Activated CD8-positive, alpha-beta memory T cell treated with anti-CD3 and anti-CD28 coated beads for 4 hours (primary cell): ENCODE measurements around the gene ITIH5.

Experiments
- DNase-seq, 2 donors: peaks; one replicate each; pipeline ENCODE4 v3.0.0-alpha.2; 2020; ENCODE audit warnings: low read depth in 2 of 2

The ITIH5 gene

DNA sequence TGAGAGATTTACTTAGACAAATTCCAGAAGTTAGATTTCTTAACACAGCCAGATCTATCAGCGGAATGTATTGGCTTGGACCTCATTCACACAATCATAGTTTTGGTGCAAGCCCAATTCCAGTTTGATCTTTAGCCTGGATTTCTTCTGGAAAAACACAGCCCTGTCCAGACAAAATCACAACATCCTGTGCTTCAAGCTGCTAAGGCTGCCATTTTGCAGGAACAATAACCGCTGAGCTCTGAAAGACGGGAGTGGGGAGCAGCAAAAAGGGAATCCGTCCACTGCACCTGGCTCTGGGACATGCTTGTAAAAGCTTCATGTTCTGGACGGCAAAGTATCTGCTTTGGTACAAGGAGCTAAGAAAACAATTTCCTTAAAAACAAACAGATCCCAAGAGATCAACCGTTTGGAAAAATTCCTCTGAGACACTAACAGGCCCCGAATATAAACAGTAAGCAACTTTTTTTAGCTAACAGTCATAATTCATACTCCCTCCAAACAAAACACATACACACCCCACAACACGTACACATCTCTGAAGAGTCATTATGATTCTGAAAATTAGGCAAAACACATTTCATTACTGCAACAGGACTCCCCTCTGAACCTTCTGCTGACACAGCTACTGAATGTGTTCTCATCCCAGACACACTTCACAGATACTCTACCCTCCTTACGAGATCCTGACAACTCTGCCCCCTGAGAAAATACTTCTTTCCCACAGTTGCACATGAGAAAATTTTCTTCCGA, 32.4 kb downstream of the ITIH5 start:
- no peak for DNase-seq

DNA sequence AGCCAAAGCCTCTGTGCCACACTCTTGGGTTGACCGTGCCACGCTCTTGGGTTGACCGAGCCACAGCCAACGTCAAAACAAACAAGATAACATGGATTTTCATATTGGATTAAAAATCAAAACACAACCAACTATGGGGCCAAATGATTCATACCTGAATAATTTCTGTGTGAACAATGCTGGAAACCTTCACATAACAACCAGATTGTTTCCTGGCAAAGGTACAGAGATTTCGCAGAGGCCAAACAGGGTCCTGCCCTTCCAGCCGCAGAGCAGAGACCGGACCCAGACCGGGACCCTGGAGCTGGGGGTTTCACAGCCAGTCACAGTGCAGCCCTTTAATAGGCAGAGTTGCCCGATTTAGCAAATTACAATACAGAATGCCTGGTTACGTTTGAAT, 40.5 kb downstream of the ITIH5 start:
- DNase-seq: no peak

DNA sequence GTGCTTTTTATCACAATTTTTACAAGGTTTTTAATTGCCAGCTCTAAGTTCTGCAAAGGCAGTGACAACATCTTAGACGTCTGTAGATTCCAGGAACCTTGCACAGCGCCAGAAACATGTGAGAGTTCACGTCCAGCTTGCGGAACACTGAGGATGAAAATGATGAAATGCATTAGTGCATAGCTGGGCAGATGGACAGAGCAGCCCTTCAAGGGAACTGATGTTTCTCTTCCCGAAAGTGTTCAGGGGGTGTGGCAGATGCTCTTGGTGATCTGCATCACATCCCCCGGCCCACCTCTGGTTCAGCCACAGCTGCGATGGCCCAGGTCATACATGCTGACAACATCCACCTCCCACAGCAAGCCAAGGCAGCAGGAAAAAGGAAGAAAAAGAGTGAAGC, 40.9 kb downstream of the ITIH5 start:
- no peak for DNase-seq

DNA sequence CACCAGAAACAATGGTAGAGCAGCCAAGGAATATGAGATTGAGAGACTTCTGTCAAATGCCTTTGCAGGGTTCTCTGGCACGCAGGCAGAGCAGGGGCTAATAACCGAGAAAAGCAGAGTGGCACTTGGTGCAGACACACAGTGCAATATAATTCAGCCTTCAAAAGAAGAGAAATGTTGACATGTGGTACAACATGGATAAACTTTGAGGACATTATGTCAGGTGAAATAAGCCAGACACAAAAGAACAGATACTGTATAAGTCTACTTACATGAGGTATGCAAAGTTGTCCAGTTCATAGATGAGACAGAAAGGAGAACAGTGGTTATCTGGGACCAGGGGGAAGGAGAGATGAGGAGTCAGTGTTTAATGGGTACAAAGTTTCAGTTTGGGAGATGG, 41.8 kb downstream of the ITIH5 start:
- no peak for DNase-seq

DNA sequence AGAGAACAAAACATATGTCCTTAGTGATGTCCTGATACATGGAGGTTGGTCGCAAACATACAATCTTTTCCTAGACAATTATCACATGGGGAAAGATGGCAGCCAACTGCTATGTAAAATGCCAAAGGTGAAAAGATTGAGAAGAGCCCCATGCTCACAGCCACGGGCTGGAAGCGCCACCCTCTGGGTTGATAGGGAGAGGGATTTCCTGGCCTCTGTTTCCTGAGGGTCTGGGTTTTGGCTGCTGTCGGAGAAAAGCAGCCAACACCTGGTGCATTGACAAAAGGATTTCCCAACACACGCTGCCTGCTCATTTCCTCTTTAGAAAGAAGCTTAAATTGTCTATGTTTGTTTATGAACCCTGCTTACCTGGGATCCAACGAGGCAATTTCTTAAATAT, 43.8 kb downstream of the ITIH5 start:
- DNase-seq: no peak

DNA sequence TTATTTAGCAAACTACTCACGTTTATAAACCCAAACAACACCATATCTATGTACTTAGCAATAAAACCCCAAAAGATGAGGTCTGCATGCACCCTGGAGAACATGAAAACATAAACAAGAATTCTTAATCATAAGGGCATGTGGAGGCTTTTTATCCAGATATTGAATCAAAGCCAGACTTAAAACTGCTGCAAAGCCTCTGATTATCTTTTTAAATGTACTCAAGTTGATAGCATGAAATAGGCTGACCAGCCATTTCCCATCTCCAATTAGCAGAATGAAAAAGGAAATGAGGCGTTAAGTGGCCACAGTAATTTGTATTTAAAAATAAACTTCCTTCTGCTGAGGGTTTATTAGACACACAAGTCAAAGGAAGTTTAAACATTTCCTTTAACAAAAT, 48.3 kb downstream of the ITIH5 start:
- DNase-seq: no peak

DNA sequence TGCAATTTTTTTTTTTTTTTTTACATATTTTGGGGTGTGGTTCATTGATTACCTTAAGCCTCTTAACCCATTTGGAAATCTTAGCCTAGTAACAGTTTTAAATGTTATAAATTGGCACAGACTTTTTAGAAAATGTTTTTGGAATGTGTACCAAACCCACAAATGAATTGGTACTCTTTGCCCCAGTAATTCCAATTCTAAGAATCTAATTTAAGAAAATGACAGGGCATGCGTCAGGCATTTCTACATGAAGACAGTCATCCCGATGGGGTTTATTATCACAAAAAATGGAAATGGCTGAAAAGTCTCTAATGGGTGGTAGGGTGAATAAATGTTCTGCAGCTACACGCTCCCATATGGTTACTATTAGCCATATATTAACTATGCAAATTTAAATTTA, 54.9 kb downstream of the ITIH5 start:
- no peak for DNase-seq

DNA sequence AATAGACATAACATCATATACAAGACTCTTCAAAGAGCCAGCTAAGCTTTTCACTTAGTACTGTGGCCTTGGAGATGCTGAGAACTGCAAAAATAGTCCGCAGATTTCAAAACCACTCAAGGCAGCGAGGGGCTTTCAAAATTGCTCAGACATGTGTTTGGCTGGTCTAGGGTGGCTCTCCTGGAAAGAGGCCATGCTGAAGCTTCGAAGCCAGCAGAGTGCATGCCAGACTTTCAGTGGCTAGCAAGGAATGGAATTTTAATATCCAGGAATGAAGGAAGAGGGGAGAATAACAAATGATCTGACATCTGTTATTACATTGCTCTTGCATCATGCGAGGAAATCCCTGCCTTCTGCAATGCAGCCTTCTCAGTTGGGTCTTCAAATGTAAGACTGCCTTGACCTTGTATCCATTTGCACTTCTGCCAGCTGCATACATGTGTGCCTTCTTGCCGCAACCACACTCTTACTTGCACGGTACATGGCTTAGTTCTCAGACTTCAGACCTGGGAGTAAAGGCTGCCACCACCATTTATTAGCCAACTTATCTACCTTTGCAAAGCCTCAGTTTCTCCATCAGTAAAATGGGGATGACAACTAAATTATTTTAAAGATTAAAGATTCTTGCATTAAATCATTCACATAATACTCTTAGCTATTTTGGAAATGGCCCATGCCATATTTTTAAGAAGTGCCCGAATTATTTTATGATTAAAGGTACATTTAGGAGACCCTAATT, 55.9 kb downstream of the ITIH5 start:
- no peak for DNase-seq

DNA sequence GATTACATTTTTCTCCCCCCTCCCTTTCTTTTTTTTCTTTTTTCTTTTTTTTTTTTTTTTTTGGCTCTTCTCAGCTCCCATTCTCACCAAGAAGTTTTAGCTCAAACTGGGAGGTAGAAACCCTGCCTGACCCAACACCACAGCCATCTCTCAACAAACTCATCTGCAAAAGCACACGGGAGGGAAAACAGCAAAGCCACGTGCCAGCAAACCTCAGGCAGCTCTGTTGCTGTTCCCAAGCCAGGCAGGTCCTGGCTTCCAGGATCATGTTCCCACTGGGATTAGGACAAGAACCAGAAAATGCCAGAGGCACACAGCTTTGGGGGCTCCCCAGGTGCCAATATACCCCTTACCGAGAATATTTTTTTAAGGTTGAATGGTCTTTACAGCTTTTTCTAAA, 56.7 kb downstream of the ITIH5 start:
- DNase-seq: no peak

DNA sequence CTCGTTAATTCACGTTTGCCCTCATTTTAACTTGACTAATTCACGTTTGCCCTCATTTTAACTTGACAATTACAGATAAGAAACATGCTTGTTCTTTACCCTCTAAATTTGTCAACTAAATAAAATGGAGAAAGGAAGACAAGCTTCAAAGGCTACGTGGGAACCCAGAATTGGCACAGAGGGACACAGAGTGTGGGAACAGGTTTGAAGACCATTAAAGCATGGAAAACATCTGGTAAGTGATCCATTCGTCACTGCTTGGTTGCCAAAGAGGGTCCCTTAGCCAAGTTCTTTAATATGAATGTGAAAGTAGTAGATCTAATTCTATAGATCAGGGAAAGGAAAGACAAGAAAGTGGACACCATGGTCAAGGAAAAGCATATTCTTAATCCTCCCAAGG, 57.2 kb downstream of the ITIH5 start:
- no peak for DNase-seq

DNA sequence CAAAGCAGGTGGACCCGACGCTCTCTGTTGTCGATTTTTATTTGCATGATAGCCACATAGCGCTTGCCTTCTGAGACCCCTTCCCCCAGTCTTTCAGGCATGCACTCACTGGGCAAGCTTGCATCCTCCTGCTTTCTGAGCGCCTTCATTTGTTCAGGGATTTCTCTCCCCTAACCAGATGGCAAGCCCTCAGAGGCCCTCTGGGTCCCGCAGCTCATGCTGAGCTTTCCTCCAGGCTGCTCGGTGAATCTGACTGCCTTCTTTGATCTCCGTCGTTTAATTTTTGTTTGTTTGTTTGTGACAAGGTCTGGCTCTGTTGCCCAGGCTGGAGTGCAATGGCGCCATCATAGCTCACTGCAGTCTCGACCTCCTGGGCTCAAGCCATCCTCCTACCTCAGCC, 58.8 kb downstream of the ITIH5 start:
- DNase-seq: no peak

DNA sequence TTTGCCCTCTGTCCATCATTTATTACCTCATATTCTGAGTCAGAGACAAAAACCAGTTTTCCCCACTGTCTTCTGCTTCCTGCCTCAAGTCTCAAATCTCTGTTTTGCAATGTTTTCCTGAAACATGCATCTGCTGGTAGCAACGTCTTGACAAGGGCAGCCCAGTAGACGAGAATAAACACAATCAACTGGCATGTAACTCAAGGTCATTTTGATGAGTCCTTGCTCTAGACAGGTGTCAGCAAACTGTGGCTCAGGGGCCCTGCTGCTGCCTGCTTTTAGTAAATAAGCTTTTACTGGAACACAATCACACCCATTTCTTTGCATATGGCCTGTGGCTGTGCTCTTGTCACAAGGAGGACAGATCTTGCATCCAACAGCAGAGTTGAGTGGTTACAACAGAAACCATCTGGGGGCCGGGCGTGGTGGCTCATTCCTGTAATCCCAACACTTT, 59.8 kb downstream of the ITIH5 start:
- DNase-seq: no peak

DNA sequence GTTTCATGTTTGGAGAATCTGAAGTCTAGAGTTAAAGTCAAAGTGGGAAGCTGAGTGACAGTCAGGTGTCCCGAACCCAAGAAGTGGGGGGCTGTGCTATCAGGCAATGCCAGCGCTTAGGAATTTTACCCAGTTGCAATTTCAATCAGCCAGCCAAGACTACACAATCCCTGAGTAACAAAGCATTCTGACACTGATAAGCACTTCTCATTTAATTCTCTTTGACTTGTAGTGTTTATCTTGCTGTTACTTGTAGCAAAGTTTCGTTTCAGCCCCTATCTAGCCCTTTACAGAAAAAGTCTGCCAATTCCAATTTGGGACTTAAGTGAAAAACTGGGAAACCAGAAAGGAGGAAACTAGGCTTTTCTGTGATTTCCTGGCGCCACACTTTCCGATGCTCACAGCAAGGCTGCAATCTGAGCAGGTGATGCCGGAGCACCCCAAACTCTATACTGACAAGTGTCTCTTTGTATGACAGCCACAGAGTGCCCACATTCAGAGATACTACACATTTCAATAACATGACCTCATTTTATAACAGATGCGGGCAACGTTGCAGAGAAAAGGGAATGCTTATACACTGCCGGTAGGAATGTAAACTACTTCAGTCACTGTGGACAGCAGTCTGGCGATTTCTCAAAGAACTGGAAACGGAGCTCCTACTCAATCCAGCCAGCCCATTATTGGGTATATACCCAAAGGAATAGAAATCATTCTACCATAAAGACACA, 61.0 kb downstream of the ITIH5 start:
- DNase-seq: no peak

DNA sequence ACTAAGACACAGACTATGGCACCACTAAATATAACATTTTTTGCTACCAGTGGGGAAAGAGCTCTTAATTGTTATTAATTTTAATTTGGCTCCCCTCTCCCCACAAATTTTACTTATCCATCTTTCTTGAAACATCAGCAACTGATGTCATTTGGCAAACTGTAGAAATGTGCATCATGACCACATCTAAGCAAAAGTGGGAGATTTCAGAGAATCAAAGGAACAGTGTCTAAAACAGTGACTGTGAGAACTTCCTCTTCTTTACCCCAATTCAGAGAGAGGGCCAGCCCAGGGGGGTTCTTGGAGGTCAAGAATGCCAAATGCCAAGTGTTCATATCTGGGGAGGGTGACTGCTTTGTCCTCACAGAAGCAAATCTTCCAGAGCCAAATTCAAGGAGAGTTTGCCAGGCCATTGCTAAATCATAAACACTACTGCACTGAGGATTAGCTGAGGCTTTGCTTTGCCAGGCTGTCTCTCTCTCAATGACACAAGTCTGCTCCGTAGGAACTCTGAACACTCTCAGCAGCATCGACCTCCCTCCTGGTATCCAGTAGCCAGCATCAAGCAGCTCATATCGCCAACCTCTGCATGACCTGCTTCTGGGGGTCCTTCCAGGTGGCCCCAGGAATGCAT, 65.6 kb downstream of the ITIH5 start:
- DNase-seq: no peak

DNA sequence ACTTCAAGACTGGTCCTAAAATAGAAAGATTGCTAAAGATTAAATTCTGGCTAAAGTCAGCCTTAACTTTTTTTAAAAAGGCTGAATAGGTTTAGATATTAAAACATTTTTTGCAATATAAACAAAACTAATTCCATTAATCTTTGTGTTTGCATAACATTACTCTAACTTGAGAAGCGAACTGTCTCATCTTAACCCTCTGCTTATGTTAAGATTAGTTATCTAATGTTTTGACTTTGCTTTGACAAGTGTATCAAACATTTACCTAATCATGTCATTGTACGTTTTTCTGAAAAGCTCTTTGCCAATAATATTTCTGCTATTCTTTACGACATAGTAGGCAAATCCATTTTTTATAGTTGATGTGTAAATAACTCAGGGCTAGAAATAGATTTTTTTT, 68.0 kb downstream of the ITIH5 start:
- DNase-seq: no peak

DNA sequence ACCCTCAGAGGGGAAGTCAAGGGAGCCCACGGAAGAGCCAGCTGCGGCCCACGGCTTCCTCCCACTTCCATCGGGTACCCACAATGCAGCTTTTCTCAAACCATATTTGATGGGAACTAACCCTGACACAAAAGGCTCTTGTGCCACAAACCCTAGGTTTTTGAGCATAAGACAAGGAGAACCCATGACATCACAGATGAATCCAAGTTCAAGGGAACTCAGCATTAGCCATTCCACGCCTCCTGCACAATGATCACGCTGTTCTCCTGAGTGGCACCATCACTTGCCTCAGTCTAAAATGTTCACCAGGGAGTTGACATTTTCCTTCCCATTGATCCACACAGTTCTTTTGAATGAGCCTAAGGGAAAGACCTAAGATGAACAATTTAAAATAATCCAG, 70.4 kb downstream of the ITIH5 start:
- no peak for DNase-seq

DNA sequence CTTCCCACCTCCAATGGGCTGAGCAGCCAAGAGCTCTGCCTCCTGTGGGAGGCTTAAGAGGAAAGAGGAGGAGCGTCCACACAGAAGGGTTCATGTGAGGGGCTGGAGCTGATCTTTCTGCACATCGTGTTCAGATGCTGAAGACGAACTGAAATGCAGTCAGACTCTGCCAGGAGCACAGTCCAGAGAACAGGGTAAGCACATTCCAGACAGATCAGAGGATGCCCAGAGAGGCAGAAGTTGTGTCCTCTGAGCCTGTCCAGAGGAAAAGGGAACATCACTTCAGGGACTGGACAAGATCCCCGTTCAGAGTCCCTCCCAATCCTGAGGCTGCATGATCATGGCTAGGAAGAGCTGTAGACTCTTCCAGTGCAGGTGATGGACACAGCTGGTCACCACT, 72.9 kb downstream of the ITIH5 start:
- DNase-seq: no peak

DNA sequence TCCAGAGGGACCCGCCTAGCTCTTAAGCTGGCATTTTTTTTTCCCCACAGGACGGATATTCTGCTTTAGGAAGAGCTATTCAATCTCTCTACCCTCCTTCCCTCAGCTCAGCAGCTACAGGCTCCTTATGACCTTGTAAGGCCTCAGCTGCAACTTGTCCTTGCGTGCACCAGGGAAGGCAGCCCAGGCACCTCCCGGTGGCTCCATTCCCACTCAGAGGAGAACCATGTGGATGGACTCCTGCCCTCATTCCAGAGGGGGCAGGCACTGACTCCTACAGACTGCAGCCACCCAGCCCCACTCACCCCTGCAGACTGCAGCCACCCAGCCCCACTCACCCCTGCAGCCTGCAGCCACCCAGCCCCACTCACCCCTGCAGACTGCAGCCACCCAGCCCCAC, 73.7 kb downstream of the ITIH5 start:
- no peak for DNase-seq

DNA sequence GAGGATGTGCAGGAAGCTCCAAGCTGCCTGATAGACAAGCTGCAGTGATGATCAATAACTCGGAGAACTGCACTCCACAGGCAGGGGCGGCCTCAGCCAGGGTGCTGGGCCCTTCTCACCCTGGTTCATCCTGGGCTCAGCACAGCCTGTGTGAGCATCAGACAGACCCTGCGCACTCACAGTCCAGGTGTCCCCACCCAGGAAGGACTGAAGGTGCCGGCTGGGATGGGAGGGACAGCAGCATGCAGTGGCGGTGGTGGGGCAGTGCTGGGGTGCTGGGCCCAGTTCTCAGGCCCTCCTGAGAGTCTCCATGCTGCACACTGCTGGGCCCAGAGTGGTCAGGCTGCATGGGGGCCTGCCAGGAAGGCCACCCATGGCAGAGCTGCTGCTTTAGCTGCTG, 74.1 kb downstream of the ITIH5 start:
- no peak for DNase-seq

DNA sequence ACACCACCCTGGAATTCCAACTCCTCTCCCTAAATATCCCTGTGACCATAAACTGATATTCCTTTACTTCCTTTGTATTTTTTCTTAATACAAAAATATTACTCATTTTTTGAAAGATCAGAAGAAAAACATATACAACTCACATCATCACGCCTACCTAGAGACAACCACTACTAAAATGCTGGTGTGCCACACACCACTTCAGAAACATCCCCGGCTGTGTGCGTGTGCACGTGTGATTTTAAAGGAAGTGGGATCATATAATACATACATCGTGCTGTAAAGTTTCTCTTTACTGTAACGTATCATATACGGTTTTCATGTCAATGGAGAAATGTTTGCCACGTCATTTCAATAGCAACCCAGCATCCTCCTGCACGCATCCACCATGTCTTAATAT, 76.5 kb downstream of the ITIH5 start:
- DNase-seq: no peak

DNA sequence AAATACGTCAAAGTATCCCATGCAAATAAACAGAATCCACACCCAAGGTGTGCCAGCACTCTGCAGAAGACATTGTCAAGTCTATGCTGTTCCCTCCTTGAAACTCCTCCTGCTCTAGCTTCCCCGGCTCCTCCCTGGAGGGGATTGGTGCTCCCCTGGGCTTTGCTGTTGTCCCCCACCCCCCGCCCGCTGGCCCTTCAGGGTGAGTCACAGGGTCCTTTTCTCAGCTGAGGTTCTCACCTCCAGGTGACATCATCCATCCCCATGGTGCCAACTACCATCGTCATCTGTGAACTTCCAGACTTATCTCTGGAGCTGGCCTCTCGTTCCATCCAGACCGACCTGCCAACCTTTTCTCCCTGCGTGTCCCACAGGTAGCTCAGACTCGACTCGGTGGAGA, 77.0 kb downstream of the ITIH5 start:
- no peak for DNase-seq

DNA sequence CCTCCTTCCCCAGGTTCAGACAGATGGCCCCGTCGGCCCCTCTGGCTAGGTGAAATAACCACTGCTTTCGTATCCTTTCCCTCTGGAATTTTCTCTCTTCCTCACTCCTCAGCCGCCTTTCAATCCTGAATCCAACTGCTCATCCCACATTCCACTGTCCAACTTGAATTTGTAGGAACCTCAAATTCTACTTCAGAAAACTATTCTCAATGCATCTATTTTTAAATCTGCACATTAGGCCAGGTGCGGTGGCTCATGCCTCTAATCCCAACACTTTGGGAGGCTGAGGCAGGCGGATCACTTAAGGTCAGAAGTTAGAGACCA, 78.9 kb downstream of the ITIH5 start:
- DNase-seq: no peak
